Fibroblast of peridontal ligament (primary cell): ENCODE measurements around the gene FMN1.

Source experiments
- DNase-seq: peaks from one replicate; pipeline ENCODE4 v3.0.0-alpha.2; 2010; ENCODE audit errors: extremely low read depth

FMN1 gene

DNA sequence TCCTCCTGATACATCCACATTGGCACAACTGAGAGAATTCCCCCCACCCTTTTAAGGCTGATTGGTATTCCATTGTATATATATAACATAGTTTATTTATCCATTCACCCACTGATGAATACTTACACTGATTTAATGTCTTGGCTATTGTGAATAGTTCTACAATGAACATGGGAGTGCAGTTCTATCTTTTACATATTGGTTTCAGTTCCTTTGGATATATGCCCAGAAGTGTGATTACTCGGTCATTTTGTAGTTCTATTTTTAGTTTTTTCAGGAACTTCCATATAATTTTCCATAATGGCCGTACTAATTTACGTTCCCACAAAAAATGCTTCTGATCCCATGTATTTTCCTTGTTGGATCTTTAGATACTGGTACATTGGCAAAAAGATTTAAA is 135.3 kb downstream of the FMN1 start:
- peak; percentile 84 for DNase-seq

GRCh38 chr15:33057845-33058244 is 136.7 kb downstream of the FMN1 start:
- DNase-seq: no peak

GRCh38 chr15:33055962-33056361 is 138.6 kb downstream of the FMN1 start:
- DNase-seq: no peak

- no peak for DNase-seq
These were observed 143.0 kb downstream of the FMN1 start for GRCh38 chr15:33051528-33051927.

DNA sequence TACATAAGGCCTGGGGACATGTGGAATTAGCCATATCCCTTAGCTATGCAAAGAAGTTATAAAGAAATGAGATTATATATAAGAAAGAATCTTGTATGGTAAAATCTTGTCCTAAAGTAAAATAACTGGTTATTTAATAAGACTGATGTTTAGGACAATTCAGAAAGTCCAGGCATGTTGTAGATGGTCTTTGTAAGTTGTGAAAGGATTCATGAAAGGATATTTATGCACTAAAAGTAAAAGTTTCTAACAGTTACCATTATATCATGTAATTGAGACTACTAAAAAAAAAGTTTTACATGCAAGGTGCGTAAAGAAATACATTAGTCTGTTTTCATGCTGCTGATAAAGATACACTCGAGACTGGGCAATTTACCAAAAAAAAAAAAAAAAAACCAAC is 146.3 kb downstream of the FMN1 start:
- DNase-seq: no peak

DNA sequence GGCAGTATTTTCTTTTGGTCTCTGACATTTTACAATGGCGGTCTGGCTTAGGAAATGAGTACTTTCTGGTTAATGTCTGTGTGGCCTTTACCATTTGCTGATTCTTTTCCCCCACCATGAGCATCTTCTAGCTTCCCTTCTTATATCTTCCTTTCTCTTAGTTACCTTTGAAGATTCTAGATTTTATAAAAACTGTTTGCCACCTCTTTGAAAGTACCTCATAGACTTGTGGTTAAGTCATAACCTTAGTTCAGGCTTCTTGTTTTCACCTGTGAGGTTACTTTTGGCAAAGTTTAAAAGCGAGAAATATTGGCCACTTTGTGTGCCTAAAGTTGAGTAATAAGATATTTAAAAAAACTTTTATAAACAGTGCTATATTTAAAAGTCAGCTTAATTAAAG is 147.4 kb downstream of the FMN1 start:
- no peak for DNase-seq

DNA sequence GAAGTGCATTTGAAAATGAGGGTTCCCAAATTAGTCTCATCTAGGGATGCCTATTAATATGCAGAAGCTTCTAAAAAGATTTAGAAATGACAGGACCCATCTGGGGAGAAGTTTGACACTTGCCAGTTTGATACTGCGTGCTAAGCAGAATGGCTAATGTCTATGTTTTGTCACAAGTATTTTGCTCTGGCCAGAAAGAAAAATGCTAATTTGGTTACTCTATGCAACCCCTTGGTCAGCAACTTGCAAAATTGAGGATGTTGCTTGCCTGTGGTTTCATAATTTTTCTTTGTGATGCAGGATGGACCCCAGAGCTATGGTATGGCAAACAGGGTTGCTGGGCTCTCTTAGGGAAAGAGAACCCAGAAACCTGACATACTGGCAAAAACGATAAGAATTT is 148.2 kb downstream of the FMN1 start:
- DNase-seq: no peak

DNA sequence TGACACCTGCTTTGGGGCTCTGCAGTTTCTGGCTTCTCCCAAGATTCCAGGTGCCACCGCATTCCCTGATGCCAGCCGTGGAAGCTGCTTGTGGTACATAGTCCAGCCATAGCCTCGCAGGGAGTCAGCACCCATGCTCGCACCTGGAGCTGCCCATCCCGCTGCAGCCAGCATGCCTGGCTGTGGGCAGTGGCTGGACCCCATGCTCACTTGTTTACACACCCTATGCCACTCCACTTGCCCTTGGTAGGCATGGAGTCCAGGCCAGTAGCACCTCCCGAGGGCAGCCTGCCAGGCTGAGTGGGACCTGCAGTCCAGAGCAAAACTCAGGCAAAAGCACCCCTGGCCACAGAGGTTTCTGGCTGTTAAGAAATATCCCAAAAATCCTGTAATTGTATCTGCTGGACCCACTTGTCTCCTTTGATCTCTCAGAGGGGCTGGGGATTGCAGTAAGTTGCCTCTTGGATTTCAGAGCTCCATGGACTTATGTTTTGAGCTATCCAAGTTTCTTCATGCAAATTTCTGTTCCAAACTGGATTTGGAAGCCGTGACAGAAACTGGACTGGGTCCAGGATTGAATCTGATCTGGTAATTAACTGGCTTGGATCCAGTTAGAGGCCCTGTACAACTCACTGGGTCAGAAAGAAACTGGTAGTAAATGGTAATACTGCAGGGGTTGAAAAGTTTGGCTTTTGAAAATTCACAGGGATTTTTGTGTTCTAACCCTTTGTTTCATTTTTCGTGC is 149.3 kb downstream of the FMN1 start:
- peak; percentile 94 for DNase-seq

GRCh38 chr15:33044598-33044997 is 149.9 kb downstream of the FMN1 start:
- DNase-seq: no peak

- no peak for DNase-seq
These were observed 150.9 kb downstream of the FMN1 start for GRCh38 chr15:33043636-33044035.

- no peak for DNase-seq
These were observed 154.0 kb downstream of the FMN1 start for GRCh38 chr15:33040496-33040895.

GRCh38 chr15:33034588-33034987 is 159.9 kb downstream of the FMN1 start:
- no peak for DNase-seq

- no peak for DNase-seq
These were observed 162.5 kb downstream of the FMN1 start for GRCh38 chr15:33032053-33032452.

- peak; percentile 62 for DNase-seq
These were observed 163.1 kb downstream of the FMN1 start for GRCh38 chr15:33031324-33031821.

DNA sequence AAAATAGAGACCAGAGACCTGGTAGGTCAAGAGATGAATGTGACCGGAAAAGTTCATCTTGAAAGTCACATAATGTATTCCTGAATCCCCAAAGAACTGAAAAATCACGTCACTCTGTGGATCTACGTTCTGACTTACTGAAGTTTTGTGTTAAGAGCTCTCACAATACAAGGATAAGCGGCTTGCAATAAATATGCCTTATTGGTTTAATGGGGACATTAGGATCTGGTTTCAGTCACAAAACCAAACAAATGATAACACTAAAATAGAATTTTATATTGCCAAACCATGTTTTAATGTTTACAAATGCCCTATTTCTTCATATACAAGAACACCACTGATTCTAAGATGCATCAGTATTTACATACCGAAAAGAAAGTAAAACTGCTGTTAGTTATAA is 164.2 kb downstream of the FMN1 start:
- DNase-seq: no peak

DNA sequence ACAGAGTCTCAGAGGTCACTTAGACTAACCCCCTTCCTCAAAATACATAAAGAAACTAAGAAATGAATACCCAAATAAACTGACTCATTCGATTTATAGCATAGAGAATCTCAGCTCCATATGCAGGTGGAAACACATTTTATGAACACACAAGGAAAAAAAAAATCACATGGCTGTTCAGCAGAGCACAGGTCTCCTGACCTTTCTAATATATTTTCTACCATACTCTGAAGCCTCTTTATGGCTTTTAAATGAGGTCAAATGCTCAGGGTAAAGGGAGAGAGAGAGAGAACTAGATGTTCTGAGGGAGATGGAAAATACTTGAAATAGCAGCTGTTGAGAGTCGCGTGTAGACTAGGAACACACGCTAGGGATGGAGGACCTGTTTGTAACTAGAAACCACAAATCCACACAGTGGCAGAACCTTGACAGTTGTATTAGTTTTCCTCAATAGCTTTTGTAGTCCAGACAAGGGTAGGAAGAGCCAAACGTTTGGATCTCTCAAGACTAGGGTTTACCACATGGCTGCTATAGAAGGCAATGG is 165.3 kb downstream of the FMN1 start:
- DNase-seq: no peak

DNA sequence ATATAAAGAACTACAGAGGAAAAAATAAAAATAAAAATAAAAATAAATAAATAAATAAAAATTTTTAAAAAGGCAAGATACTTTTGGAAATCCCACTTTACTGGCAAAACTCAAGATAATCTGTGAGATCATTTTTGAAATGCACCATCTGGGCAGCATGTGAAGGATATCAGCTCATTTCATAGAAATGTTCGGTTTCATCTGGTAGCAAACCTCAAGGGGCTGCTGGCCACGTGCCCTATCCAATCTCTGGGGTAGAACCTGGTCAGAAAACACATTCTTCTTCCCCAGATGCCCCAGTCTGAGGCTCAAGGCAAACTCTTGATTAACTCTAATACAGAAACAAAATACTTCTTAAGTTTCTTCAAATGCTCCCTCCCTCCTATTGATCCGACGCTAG is 166.0 kb downstream of the FMN1 start:
- peak; percentile 70 for DNase-seq

DNA sequence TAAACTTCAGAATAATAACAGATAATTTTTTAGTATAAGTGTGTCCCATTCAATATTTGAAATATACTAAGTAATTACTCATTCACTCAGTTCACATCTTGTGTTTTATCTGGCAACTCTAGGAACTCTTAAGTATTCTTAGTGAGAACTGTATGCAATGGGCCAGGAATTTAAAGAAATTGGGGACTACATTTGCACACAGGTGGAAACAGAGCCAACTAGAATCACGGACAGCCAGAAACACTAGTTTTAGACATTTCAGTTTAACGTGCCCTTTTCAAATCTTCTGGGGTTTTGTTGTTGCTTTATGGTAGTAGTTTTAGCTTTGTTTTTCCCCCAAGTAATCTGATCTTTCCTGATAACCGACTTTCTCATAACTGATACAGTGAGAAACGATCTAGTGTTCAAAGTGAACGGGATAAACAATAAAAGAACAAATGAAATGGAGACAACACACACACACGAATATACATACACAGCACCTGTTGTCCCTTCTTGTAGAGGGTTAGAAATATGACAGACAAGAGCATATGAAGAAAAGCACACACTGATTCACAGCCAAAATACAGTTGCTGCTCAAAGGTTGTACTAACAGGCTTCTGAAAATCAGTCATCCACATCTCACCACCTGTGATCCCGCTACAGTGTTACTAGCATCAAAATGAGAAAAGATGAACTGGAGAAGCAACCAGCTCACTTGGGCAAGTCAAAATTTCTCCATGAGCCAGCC is 167.0 kb downstream of the FMN1 start:
- DNase-seq: no peak

DNA sequence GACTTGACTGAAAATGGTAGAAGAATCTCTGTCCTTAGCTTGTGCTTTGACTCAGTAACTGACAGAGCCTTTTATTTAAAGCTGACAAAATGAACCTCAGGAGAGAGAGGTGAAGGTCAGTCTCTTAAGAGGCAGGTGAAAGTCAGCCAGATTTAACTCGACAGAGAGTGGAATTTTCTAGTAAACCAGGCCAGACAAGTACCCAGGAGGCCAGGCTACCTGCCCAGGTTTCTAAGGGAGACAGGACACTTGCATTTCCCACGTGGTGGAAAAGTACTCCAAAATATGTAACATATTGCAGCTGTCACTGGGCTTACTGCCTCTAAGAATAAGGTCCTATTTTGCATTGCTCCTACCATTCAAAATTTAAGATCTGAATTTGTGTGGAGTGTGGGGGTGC is 167.9 kb downstream of the FMN1 start:
- no peak for DNase-seq

DNA sequence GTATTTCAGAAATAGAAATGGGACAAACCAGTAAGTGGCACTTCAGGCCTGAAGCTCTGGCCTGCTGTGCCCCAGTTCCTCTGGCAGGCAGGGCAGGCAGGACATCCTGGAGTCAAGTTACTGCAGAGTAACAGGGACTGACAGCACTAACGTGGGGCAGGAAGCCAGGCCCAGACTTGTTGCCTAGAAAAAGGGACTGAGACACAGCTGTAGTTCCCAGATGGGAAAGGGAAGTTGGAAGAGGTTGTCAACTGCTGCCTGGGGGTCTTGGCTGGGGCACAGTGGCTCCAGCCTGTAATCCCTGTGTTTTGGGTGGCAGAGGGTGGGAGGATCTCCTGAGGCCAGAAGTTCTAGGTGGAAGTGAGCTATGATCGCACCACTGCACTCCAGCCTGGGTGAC is 171.9 kb downstream of the FMN1 start:
- peak; percentile 53 for DNase-seq

DNA sequence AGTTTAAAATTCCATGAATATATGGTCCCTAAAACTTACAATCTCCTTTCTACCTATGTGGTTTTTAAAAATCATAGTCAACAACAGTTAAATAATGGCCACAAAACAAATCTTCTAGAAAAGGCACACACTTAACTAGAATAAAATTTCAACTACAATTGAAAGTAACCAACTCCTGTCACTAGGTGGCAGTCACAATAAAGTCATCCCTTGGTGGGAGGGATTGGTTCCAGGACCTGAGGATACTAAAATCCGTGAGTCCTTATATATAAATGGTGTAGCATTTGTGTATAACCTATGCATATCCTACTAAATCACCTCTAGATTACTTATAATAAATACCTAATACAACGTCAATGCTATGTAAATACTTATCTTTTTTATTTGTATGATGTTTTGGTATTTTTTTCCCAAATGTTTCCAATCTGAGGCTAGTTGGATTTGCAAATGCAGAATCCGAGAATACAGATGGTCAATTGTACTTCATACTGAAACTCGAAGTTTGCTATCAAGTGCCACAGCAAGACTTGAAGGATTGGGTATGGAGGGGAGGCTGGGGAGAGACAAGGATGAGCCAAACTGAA is 172.6 kb downstream of the FMN1 start:
- DNase-seq: peak; percentile 84

DNA sequence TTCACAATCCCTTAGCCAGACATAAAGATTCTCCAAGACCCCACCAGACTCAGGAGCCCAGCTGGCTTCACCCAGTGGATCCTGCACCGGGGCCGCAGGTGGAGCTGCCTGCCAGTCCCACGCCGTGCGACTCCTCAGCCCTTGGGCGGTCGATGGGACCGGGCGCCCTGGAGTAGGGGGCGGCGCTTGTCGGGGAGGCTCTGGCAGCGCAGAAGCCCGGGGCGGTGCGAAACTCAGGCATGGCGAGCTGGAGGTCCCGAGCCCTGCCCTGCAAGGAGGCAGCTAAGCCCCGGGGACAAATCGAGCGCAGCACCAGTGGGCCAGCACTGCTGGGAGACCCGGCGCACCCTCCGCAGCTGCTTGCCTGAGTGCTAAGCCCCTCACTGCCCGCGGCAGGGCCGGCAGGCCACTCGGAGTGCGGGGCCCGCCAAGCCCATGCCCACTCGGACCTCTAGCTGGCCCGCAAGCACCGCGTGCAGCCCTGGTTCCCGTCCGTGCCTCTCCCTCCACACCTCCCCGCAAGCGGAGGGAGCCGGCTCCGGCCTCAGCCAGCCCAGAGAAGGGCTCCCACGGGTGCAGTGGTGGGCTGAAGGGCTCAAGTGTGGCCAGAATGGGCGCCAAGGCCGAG is 175.0 kb downstream of the FMN1 start:
- no peak for DNase-seq
